ENCODE measurements around the gene TMEM125. TPM values are rescaled to one million over a fixed set of nuclear protein-coding genes. Genes with fewer than 3 reads are reported as not detected.

The TMEM125 gene
- total RNA-seq, 1 donor from 2014 or later, result not detected

GRCh38 chr1:43247256-43247921 is 22.4 kb upstream of the TMEM125 start:
- DNase-seq (ENCODE audit: low read depth in 2 of 2), result no peak

DNA sequence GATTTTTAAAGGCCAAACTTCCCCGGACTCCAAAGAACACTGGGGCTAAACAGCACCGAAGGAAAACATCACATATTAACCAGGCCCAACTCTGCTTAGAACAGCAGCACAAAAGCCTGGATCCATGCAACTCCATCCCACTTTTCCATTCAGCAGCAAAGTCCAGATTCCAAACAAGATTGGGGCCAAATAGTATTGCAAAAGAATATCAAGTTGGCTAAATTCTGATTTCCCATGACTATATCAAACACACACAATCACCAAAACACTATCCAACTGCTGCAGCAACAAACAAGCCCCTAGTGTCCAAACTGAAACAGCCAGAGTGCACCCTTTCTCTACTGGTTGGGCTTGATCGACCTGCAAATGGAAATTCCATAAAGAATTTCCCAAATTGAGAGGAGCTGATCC is 19.4 kb upstream of the TMEM125 start:
- no peak for DNase-seq (ENCODE audit: low read depth in 2 of 2)

DNA sequence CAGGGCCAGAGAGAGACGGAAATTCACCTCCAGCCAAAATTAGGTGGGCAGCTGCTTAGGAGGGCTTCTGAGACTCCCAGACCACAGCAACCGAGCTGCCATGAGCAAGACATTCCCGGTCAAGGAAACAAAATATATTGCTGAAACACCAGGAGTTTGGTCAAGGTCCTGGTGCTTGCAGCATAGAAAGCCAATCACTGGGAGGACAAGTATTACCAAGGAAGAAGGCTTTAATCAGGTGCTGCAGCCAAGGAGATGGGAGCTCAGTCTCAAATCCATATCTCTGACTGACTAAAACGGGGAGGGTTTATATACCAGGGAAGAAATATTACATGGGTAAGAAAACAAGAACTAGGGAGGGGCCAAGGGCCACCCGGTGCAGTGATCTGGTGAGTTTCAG is 18.8 kb upstream of the TMEM125 start:
- no peak for DNase-seq (ENCODE audit: low read depth in 2 of 2)

- DNase-seq (ENCODE audit: low read depth in 2 of 2), result no peak
These were observed 17.6 kb upstream of the TMEM125 start for GRCh38 chr1:43252225-43252624.

DNA sequence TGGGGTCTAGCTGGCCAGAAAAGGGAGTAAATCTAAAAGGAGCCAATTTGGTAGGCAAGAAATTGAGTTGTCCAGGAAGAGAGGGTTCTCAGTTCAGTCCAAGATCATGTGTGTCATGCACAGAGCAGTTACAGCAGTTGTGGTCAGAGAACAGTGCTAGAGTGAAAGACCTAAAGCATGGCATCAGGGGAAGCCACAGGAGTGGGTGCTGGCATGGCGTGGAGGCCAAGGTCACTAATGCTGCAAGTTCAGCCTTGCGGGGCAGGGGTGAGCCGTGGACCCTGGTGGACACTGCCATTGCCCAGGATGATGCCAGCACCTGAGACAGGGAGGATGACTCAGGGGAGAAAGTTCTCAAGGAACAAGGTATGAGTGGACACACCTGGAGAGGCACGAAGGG is 16.6 kb upstream of the TMEM125 start:
- no peak for DNase-seq (ENCODE audit: low read depth in 2 of 2)

DNA sequence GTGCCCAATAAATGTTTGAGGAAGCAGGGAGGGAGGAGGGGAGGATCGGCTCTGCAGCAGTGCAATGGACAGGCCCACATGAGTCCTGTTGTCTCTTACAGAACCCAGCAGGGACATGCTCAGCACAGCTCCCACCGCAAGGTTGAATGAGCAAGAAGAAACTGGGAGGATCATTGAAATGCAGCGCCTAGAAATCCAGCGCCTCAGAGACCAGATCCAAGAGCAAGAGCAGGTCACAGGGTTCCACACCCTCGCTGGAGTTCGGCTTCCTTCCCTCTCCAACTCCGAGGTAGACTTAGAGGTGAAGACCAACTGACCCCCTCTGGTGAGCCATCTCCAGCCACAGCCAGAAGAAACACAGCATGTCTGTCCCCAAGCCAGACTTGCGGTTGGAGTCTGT is 15.9 kb upstream of the TMEM125 start:
- no peak for DNase-seq (ENCODE audit: low read depth in 2 of 2)

DNA sequence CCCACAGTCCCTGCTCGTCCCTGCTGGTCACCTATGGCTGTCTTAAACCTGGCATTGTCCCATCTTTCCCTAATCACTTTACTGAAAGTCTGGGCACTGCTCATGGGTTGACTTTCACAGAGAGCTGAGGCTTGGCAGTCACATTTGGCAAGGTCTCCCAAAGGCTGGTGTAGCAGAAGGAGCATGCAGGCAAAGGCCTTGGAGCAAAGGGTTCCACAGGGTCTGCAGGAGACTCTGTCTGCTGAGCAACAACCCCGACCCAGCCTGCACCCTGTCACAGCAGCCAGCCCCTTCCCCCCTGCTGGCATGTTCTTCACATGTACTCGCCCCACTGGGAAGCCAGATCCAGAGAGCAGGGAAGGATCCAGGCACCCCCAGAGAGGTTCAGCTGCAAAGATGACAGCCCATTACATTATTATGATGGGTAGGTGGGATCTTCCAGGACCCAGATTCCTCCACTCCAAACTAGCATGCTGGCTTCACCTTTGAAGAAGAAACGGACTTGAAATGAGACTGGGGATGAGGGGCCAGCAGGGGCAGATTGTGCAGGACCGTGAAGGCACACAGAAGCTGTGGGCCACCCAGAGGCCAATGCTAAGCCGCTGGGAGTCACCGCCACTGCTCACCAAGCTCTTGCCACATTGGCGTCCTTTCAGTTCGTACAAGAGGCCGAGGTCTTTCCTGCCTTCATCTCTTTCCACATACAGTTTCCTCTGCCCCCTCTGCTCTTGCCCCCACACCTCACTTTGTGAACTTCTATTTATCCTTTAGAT is 14.2 kb upstream of the TMEM125 start:
- DNase-seq (ENCODE audit: low read depth in 2 of 2), result no peak

- DNase-seq (ENCODE audit: low read depth in 2 of 2), result no peak
These were observed 12.9 kb upstream of the TMEM125 start for GRCh38 chr1:43256675-43257570.

GRCh38 chr1:43258370-43258769 is 11.4 kb upstream of the TMEM125 start:
- no peak for DNase-seq (ENCODE audit: low read depth in 2 of 2)

DNA sequence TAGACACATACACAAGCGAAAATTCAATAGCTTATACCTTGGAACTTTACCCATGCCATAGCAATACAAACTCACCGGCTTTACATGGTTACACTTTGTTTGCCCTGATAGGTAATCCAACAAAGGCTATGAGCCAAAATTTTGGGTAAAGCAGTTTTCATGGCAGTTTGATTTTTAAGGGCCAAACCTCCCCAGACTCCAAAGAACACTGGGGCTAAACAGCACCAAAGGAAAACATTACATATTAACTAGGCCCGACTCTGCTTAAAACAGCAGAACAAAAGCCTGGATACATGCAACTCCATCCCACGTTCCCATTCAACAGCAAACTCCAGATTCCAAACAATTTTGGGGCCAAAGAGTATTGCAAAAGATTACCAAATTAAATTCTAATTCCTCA is 4.4 kb upstream of the TMEM125 start:
- DNase-seq (ENCODE audit: low read depth in 2 of 2), result no peak

- no peak for DNase-seq (ENCODE audit: low read depth in 2 of 2)
These were observed 2.9 kb upstream of the TMEM125 start for GRCh38 chr1:43266881-43267280.

- DNase-seq (ENCODE audit: low read depth in 2 of 2), result no peak
These were observed 2.4 kb upstream of the TMEM125 start for GRCh38 chr1:43267291-43267805.

- no peak for DNase-seq (ENCODE audit: low read depth in 2 of 2)
These were observed 1.9 kb upstream of the TMEM125 start for GRCh38 chr1:43267818-43268425.

- no peak for DNase-seq (ENCODE audit: low read depth in 2 of 2)
These were observed 775 bp downstream of the TMEM125 start for GRCh38 chr1:43270421-43271095.

DNA sequence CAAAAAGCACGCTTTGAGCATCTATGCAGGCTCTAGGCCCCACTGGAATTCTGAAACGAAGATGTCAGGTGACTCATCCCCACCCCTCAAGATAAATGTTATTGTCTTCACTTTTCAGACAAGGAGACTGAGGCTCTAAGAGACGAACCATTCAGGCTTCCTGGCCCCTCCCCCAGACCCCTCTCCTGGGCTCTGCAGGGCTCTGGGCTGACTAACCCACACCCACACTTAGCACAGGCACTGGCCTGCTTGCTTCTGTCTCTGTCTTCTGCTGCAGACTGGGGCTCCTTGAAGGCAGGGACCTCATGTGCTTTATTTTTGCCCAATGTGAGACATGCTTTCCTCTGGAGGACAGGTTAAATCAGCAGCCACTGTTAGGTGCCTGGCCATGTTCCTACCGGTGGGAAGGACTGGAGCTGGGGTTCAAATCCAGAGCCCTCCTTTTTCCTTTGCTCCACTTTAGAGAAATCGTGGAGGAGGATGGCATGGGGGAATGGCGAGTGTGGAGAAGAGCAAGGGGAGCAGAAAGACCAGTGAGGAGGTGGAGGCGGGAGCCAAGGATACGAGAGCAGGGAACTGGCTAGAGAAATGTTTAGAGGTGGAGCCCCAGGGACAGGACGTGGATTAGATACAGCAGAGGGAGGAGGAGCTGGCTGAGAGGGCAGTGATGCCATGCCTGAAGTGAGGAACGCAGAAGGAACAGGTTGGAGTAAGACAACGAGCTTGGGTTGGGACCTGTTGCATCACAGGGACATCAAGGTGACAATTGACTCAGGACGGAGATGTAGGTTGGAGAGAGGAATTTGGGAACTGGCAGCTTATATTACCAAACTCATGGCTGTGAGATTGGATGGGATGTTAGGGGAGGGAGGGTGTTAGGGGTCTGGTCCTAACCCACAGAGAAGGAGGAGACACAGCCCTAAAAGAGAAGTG is 1.7 kb downstream of the TMEM125 start:
- DNase-seq (ENCODE audit: low read depth in 2 of 2), result no peak

DNA sequence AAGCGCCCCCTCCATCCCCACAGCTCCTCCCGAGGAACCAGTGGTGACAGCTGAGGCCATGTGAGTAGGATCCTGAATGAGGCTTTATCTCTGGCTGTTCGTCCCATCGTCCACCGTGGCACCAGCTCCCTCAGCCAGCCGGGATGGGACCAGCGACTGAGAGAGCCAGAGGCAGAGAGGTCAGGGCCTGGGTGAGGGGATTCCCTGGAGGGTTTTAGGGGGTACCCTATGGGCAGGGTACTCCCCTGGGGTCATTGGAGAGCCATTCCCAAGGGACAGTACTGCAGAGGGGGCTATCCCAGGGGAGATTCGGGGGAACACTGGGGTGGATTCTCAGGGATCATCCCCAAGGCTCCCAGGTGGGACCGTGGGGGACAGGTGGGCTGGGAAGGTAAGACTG is 2.4 kb downstream of the TMEM125 start:
- no peak for DNase-seq (ENCODE audit: low read depth in 2 of 2)

GRCh38 chr1:43272576-43273571 is 3.1 kb downstream of the TMEM125 start:
- DNase-seq (ENCODE audit: low read depth in 2 of 2), result no peak

- no peak for DNase-seq (ENCODE audit: low read depth in 2 of 2)
These were observed 3.9 kb downstream of the TMEM125 start for GRCh38 chr1:43273708-43274107.

All from lung microvascular endothelial cell (primary cell).